Astrocyte (in vitro differentiated cells and primary cell): Measurements from ENCODE around the gene PAX5. TPM values are rescaled to one million over a fixed set of nuclear protein-coding genes. Genes with fewer than 3 reads are reported as not detected.

Source experiments
- DNase-seq: peaks from one replicate; pipeline ENCODE4 v3.0.0-alpha.2; 2010; ENCODE audit warnings: low read depth
- FAIRE-seq: peaks from 2 replicates; lab custom pipeline; 2011; peaks lifted over from hg19 to GRCh38; lab: Jason Lieb, UNC
- H2AFZ ChIP-seq: 2 replicates; pipeline ENCODE4 v1.6.0; 2012; ENCODE audit warnings: low read depth, low read length, inconsistent platforms
- H3K27ac ChIP-seq: 2 replicates; pipeline ENCODE4 v1.5.1; 2011; ENCODE audit warnings: low read depth, low read length, inconsistent platforms
- H3K27me3 ChIP-seq: 2 replicates; pipeline ENCODE4 v1.6.0; 2011; ENCODE audit warnings: low read length, inconsistent platforms; ENCODE audit not compliant: insufficient read depth
- H3K36me3 ChIP-seq: 2 replicates; pipeline ENCODE4 v1.5.1; 2011; ENCODE audit warnings: low read length, inconsistent platforms; ENCODE audit not compliant: insufficient read depth
- H3K4me1 ChIP-seq: 2 replicates; pipeline ENCODE4 v1.5.1; 2011; ENCODE audit warnings: low read length, inconsistent platforms; ENCODE audit not compliant: insufficient read depth
- H3K4me2 ChIP-seq: 2 replicates; pipeline ENCODE4 v1.6.0; 2012; ENCODE audit warnings: low read length, inconsistent platforms
- H3K4me3 ChIP-seq: 2 replicates; pipeline ENCODE4 v1.5.1; 2011; ENCODE audit warnings: low read depth, mild to moderate bottlenecking, low read length, inconsistent platforms; ENCODE audit not compliant: insufficient read depth
- H3K79me2 ChIP-seq: 2 replicates; pipeline ENCODE4 v1.6.0; 2012; ENCODE audit warnings: mild to moderate bottlenecking, low read length, inconsistent platforms; ENCODE audit not compliant: insufficient read depth
- H3K9ac ChIP-seq: 2 replicates; pipeline ENCODE4 v1.6.0; 2012; ENCODE audit warnings: mild to moderate bottlenecking, low read length, inconsistent platforms
- H3K9me3 ChIP-seq: 2 replicates; pipeline ENCODE4 v1.5.1; 2012; ENCODE audit warnings: low read depth, mild to moderate bottlenecking, low read length, inconsistent platforms; ENCODE audit not compliant: insufficient read depth
- H4K20me1 ChIP-seq: 2 replicates; pipeline ENCODE4 v1.6.0; 2012; ENCODE audit warnings: low read length, inconsistent platforms; ENCODE audit not compliant: insufficient read depth
- H3K27ac Mint-ChIP-seq: one replicate; pipeline ENCODE4 v1.8.0; 2021; ENCODE audit warnings: mild to moderate bottlenecking, mixed read lengths; ENCODE audit not compliant: unreplicated experiment
- H3K27me3 Mint-ChIP-seq: one replicate; pipeline ENCODE4 v1.8.0; 2021; ENCODE audit warnings: low read depth, mixed read lengths; ENCODE audit not compliant: unreplicated experiment
- H3K36me3 Mint-ChIP-seq: one replicate; pipeline ENCODE4 v1.8.0; 2021; ENCODE audit warnings: low read depth, mixed read lengths; ENCODE audit not compliant: unreplicated experiment
- H3K4me1 Mint-ChIP-seq: one replicate; pipeline ENCODE4 v1.8.0; 2021; ENCODE audit warnings: low read depth, mixed read lengths; ENCODE audit not compliant: unreplicated experiment
- H3K4me3 Mint-ChIP-seq: one replicate; pipeline ENCODE4 v1.8.0; 2021; ENCODE audit warnings: mild to moderate bottlenecking, moderate library complexity, mixed read lengths; ENCODE audit not compliant: unreplicated experiment
- H3K9me3 Mint-ChIP-seq: one replicate; pipeline ENCODE4 v1.8.0; 2021; ENCODE audit warnings: mild to moderate bottlenecking, mixed read lengths; ENCODE audit not compliant: unreplicated experiment
- EZH2 ChIP-seq: IDR thresholded peaks from 2 replicates; pipeline ENCODE4 v1.6.1; 2012; ENCODE audit warnings: mild to moderate bottlenecking, low read length, inconsistent platforms; ENCODE audit not compliant: insufficient read depth
- total RNA-seq: library from RNA; stranded (reverse); gene quantifications from 2 replicates; pipeline ENCODE4 v1.2.1, GENCODE V29; 2021
- TF ChIP-seq, protein P1 (sequence below): IDR thresholded peaks from 2 replicates; pipeline ENCODE4 v1.5.1; 2011; ENCODE audit warnings: low read depth, mild to moderate bottlenecking, inconsistent platforms, low read length, moderate library complexity; ENCODE audit not compliant: insufficient read depth

Gene PAX5
- total RNA-seq, 1 donor from 2014 or later = not detected

DNA sequence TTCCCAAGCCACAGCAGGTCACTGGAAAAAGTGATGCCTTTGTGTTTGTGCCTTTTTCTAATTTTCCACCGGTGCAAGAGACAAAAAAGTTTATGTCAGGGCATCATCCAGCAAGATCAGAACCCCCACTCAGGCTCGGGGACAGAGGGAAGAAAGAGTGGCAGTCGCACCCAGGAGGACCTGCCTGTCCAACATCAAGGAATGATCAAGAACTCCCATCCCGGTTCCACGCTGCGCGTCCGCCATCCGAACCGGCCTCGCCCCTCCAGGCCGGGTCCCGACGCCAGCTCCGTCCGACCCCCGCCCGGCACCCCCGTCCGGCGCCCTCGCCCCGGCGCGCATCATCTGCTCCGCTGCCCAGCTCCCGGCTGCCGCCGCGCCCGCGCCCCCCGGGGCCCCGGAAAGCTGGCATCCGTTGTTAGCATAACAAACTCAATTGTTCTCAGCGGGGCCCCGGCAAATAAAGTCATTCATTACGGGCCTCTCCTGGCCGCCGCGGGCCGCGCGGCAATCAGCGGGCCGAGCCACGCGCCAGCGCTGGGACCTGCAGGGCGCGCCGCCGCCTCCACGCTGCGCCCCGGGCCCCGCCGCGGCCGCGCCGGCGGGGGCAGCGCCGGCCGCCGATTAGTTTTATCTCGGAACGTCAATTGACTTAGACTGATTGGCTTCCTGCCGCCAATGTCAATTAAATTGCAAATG lies 48.1 kb downstream of the PAX5 start:
- FAIRE-seq = no peak
- no peak for DNase-seq
- peaks cover 82% of the 10 kb centered on the region for H3K27me3 Mint-ChIP-seq
- Histone ChIP-seq H4K20me1 (peaks cover 4% of the 10 kb centered on the region), H3K79me2 (no peaks in the 10 kb centered on the region), H3K4me1 (no peaks in the 10 kb centered on the region), H3K9me3 (no peaks in the 10 kb centered on the region), H3K9ac (no peak overlapping the region), H3K27ac (no peak overlapping the region), H2AFZ (no peak overlapping the region), H3K4me2 (peak overlapping the region; percentile 52), H3K27me3 (peaks cover 88% of the 10 kb centered on the region), H3K4me3 (no peak overlapping the region), H3K36me3 (no peaks in the 10 kb centered on the region)
- H3K4me1 Mint-ChIP-seq = peaks cover 6% of the 10 kb centered on the region
- no peak overlapping the region for H3K27ac Mint-ChIP-seq
- H3K4me3 Mint-ChIP-seq = peak overlapping the region; percentile 6
- no peaks in the 10 kb centered on the region for H3K36me3 Mint-ChIP-seq
- peaks cover 18% of the 10 kb centered on the region for H3K9me3 Mint-ChIP-seq
- TF ChIP-seq EZH2 = peak; percentile 80
- TF ChIP-seq, protein P1, sequence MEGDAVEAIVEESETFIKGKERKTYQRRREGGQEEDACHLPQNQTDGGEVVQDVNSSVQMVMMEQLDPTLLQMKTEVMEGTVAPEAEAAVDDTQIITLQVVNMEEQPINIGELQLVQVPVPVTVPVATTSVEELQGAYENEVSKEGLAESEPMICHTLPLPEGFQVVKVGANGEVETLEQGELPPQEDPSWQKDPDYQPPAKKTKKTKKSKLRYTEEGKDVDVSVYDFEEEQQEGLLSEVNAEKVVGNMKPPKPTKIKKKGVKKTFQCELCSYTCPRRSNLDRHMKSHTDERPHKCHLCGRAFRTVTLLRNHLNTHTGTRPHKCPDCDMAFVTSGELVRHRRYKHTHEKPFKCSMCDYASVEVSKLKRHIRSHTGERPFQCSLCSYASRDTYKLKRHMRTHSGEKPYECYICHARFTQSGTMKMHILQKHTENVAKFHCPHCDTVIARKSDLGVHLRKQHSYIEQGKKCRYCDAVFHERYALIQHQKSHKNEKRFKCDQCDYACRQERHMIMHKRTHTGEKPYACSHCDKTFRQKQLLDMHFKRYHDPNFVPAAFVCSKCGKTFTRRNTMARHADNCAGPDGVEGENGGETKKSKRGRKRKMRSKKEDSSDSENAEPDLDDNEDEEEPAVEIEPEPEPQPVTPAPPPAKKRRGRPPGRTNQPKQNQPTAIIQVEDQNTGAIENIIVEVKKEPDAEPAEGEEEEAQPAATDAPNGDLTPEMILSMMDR = no peak

DNA sequence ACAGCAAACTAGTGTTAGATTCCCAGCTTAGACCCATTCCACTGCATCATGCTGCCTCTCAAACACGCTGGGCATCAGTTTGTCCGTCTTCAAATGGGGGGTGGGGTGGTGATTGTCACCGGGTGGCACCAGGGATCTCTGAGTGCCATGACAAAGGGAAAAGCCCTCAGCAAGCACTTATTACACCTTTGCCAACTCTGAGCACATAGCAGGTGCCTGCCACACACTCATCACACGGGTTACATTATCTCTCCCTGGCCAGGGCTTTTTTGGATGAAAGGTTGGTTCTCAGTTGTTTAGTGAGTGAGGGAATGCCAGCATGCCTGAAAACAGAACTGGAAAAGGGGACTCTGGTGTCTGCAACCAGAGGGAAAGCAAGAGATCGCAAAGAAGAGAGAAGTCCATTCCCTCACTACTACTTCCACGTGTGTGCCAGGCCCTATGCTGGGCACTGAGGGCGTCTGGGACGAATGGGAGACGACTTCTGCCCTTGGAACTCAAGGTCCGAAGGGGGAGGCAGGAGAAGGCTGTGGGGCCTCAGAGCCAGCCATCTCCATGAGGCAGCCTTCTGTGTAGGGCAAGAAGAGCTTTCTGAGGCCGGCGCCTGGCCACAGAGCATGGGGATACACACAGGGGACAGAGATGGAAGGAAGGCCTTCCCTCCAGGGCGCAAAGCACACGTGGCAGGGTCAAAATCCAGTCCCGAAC lies 48.9 kb downstream of the PAX5 start:
- no peaks in the 10 kb centered on the region for H3K9me3 ChIP-seq
- H3K36me3 Mint-ChIP-seq = no peaks in the 10 kb centered on the region
- H3K27me3 Mint-ChIP-seq = peaks cover 83% of the 10 kb centered on the region
- H3K27ac Mint-ChIP-seq = no peak overlapping the region
- no peak for TF ChIP-seq EZH2
- TF ChIP-seq, protein P1 = no peak
- H3K4me3 ChIP-seq = no peak overlapping the region
- DNase-seq = no peak
- no peak for FAIRE-seq
- H3K4me1 ChIP-seq = no peaks in the 10 kb centered on the region
- peaks cover 9% of the 10 kb centered on the region for H3K4me1 Mint-ChIP-seq
- H2AFZ ChIP-seq = no peak overlapping the region
- H3K27me3 ChIP-seq = peaks cover 84% of the 10 kb centered on the region
- H3K27ac ChIP-seq = no peak overlapping the region
- no peaks in the 10 kb centered on the region for H3K36me3 ChIP-seq
- H3K4me3 Mint-ChIP-seq = no peak overlapping the region
- peaks cover 4% of the 10 kb centered on the region for H4K20me1 ChIP-seq
- H3K9ac ChIP-seq = no peak overlapping the region
- H3K79me2 ChIP-seq = no peaks in the 10 kb centered on the region
- H3K4me2 ChIP-seq = no peak overlapping the region
- H3K9me3 Mint-ChIP-seq = peaks cover 14% of the 10 kb centered on the region
